Measurements from ENCODE around the gene AP1M1.

The AP1M1 gene

DNA sequence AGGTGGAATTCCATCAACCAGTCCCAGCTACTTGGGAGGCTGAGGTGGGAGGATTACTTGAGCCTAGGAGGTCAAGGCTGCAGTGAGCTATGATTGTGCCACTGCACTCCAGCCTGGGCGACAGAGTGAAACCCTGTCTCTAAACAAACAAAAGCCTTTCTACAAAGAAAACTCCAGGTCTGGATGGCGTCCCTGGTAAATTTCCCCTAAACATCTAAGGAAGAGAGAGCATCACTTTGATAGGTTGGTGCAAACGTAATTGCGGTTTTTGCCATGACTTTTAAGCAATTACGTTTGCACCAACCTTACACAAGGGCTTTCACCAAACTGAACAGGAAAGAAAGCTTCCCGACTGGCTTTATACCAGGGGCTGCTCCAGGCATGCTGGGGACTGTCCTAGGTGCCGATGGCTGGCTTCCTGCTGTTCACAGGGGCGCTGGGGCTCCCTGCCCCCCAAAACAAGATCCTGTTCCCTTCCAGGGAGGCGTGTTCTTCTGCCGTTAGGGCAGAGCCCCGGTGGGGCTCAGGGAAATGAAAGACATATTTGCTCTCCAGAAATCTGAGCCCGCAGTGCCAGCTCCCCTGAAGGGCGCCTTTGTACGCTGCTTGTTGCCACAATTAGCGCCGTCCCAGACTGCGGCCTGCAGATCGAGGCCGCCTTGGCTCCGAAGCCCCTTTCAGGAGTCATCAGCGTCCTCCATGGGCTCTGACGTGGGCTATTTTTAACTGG lies 88.2 kb downstream of the AP1M1 start:
- Histone ChIP-seq H3K36me3 (no peaks in the 10 kb centered on the region), H3K4me3 (ENCODE audit: low read depth, low read length) (no peak overlapping the region), H3K27me3 (no peaks in the 10 kb centered on the region), H3K4me1 (no peaks in the 10 kb centered on the region), H3K9me3 (peaks cover 4% of the 10 kb centered on the region)
- no peak for DNase-seq
- TF ChIP-seq, protein P1, sequence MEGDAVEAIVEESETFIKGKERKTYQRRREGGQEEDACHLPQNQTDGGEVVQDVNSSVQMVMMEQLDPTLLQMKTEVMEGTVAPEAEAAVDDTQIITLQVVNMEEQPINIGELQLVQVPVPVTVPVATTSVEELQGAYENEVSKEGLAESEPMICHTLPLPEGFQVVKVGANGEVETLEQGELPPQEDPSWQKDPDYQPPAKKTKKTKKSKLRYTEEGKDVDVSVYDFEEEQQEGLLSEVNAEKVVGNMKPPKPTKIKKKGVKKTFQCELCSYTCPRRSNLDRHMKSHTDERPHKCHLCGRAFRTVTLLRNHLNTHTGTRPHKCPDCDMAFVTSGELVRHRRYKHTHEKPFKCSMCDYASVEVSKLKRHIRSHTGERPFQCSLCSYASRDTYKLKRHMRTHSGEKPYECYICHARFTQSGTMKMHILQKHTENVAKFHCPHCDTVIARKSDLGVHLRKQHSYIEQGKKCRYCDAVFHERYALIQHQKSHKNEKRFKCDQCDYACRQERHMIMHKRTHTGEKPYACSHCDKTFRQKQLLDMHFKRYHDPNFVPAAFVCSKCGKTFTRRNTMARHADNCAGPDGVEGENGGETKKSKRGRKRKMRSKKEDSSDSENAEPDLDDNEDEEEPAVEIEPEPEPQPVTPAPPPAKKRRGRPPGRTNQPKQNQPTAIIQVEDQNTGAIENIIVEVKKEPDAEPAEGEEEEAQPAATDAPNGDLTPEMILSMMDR (IDR thresholded peaks at IDR 0.05; ENCODE audit: low read depth, low read length): no peak

DNA sequence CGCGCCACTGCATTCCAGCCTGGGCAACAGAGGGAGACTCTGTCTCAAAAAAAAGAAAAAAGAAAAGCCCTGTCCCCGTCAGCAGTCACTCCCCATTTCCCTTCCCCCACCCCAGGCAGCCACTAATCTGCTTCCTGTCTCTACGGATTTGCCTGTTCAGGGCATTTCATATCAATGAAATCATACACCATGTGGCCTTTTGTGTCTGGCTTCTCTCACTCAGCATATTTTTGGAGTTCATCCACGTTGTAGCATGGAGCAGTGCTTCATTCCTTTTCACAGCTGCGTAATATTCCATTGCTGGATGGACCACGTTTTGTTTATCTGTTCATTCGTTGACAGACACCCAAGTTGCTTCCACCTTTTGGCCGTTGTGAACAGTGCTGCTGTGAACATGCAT lies 90.8 kb downstream of the AP1M1 start:
- H3K9me3 ChIP-seq: peaks cover 4% of the 10 kb centered on the region
- TF ChIP-seq, protein P1 (IDR thresholded peaks at IDR 0.05; ENCODE audit: low read depth, low read length): no peak
- no peaks in the 10 kb centered on the region for H3K4me1 ChIP-seq
- DNase-seq: no peak
- no peaks in the 10 kb centered on the region for H3K36me3 ChIP-seq
- H3K4me3 ChIP-seq (ENCODE audit: low read depth, low read length): no peak overlapping the region
- H3K27me3 ChIP-seq: no peaks in the 10 kb centered on the region

DNA sequence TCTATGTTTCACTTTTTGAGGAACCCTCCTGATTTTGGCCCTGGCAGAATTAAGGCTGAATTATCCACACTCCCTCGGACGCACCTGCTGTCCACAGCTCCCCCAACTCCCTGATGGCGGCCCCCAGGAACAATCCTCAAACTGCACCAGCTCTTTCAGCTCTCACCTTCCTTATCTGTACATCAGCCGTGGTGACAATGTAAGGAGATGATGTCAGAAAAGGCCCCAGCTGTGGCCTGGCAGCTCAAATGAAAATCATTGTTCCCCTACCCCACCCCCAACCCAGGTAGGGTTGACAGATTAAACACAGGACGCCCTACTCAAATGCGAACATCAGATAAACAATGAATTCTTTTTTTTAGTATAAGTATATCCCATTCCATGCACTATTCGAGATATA lies 91.9 kb downstream of the AP1M1 start:
- TF ChIP-seq, protein P1 (IDR thresholded peaks at IDR 0.05; ENCODE audit: low read depth, low read length): no peak
- no peak overlapping the region for H3K4me3 ChIP-seq (ENCODE audit: low read depth, low read length)
- no peak for DNase-seq
- H3K4me1 ChIP-seq: no peaks in the 10 kb centered on the region
- H3K9me3 ChIP-seq: peaks cover 4% of the 10 kb centered on the region
- no peaks in the 10 kb centered on the region for H3K36me3 ChIP-seq
- no peaks in the 10 kb centered on the region for H3K27me3 ChIP-seq

DNA sequence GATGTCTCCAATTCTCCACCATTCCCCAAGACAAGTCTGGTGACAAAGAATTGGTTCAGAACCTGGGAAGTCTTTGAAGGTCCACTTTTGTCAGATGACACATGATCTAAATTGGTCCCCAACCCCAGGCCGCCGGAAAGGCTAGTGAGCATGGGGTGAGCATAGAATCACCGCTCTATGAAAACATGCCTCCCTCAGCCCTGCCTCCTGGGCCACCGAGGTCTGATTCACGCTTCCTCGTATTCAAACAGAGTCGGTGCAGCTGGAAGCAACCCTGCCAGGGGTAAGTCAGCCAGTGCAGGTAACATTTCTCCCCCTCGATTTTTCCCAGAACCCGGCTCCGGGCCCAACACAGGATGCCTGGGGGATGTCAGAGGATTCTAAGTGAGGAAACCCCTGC lies 93.0 kb downstream of the AP1M1 start:
- DNase-seq: no peak
- Histone ChIP-seq H3K36me3 (no peaks in the 10 kb centered on the region), H3K4me1 (no peaks in the 10 kb centered on the region), H3K9me3 (peaks cover 4% of the 10 kb centered on the region), H3K4me3 (ENCODE audit: low read depth, low read length) (no peak overlapping the region), H3K27me3 (no peaks in the 10 kb centered on the region)
- TF ChIP-seq, protein P1 (IDR thresholded peaks at IDR 0.05; ENCODE audit: low read depth, low read length): no peak

DNA sequence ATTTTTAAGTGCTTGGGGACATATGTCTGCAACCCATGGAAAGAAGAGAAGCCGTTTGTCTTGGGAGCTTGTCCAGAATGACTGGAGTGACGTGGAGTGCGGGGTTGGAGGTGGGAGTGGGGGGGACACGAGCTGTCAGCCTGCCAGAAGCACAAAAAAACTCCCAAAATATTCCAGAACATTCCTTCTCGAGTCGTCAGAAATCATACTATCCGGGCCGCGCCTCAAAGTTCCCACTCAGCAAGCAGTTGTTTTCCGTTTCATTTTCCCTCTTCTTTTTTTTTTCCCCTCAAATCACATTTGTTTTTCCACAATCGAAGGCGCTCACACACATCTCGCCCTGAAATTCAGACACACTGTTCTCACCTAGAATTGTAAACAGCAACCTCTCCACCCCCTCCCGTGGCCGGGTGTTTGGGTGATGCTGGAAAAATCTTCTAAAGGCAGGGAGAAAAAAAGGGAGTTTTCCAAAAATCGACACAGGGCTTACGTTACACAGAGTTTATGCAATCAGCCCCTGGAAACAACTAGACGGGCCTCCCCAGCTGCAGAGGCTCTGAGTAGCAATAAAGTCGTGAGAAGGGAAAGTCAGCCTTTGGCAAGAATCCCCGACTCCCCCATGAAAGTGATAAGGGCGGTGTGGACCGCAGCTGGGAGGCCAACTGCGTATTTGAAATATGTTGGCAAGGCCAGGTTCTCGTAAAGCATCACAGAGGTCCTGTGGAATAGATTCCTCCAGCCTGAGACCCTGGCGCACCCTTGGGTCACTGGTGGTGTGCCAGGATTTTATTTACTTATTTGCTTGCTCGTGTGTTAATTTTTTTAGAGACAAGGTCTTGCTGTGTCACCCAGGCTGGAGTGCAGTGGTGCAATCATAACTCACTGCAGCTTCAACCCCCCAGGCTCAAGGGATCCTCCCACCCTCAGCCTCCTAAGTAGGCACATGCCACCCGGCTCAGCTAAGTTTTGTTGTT lies 95.7 kb downstream of the AP1M1 start:
- no peaks in the 10 kb centered on the region for H3K36me3 ChIP-seq
- H3K27me3 ChIP-seq: no peaks in the 10 kb centered on the region
- no peak overlapping the region for H3K4me3 ChIP-seq (ENCODE audit: low read depth, low read length)
- no peak for DNase-seq
- TF ChIP-seq, protein P1 (IDR thresholded peaks at IDR 0.05; ENCODE audit: low read depth, low read length): no peak
- H3K9me3 ChIP-seq: peaks cover 4% of the 10 kb centered on the region
- H3K4me1 ChIP-seq: no peaks in the 10 kb centered on the region

Measured in BE2C (cell line).